GM21526 (cell line): Measurements from ENCODE around the gene TTLL7.

Experiments used
- ATAC-seq: cut with Tn5 transposase; IDR thresholded peaks from one replicate; pipeline ENCODE4 v1.9.1; 2021; ENCODE audit warnings: moderate library complexity; ENCODE audit not compliant: unreplicated experiment, low FRiP score

TTLL7 gene

DNA sequence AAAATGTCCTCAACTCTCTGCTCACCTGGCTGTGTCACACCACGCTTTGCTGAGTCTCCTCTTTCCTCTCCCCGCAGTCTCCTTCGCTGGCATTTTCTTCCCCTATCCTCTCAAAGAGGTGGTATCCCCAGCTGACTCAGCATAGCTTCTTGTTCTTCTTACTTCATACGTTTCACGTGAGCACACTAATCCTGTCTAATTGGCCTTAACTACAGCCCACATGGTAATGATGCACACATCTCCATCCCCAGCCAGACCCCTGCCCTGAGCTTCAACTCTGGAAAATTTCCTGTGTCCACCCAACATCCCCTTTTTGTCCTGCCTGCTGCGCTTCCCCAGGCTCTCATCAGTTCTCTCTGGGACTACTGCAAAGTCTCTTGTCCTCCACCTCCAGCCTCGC is 169.8 kb downstream of the TTLL7 start:
- no peak for ATAC-seq

GRCh38 chr1:83828456-83828855 is 170.5 kb downstream of the TTLL7 start:
- no peak for ATAC-seq

- no peak for ATAC-seq
Observed at GRCh38 chr1:83827741-83828140, 171.2 kb downstream of the TTLL7 start.

DNA sequence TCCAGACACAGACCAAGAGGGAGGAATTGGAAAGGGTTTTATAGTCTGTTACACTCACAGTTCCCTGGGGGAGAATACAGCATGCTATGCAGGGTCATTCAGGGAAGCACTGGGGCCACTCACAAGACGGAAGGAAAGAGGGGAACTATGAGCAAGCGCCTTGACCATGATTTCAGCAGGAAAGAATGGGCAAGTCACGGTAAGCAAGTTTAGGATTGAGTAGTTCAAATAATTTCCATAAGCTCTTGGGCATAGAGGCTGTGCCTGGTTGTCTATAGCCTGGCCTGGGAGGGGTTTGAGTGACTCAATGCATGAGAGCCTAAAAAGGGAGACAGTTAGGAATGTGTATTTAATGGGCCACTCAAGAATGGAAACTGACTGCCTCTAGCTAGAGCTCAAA is 176.7 kb downstream of the TTLL7 start:
- no peak for ATAC-seq

GRCh38 chr1:83819436-83819835 is 179.5 kb downstream of the TTLL7 start:
- ATAC-seq, result no peak

DNA sequence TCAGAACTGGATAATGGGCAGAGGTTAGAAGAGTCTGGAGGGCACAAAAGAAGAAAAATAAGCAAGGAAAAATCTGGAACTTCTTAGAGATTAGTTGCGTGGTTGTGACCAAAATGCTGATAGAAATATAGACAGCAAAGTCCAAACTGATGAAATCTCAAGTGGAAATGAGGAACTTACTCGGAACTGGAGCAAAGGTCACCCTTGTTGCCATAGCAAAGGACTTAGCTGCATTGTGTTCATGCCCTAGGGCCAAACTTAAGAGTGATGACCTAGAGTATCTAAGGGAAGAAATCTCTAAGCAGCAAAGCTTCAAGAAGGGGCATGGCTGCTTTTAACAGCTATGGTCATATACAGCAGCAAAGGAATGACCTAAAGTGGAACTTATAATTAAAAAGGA is 180.0 kb downstream of the TTLL7 start:
- ATAC-seq, result no peak

DNA sequence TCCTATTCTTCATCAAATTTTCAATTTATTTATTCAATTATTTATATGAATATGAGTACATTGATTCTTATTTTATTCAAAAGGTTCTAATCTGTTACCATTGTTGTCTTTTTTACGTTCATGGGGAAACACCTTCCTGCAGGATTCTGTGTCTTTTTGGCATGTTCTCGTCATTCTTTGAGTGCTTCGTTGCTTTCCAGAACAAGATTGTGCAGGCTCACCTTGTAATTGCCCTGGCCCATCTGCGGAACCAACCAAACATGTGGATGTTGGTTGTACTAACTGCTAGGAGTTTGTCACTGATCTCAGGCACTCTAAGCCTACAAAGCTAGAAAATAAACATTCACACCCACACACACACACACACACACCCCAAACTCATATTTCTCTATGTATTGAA is 182.1 kb downstream of the TTLL7 start:
- ATAC-seq, result no peak

DNA sequence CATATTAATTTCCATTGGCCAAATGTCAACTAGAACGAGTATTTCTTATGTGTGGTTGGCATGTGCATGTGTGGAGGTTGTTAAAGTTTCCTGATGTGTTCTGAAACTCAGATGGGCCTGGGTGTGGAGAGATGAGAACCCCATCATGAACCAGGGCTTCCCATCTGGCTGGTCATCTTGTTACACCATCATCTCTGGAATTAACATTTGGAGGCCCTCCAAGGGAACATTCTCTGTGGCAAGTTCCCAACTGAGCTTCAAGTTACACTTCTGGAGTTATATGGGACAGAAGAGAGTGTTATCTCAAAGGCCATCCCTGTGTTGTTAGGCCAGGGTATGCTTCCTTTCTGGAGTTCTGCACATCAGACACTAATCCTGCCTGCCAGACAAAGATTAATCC is 183.6 kb downstream of the TTLL7 start:
- ATAC-seq, result no peak
